Parathyroid adenoma (tissue), 2 donors: ENCODE results near the gene FAM20A.
"Not testable (repeated sequence)": the region's sequence is repeated elsewhere in the genome, so short reads cannot be mapped to it uniquely, and the experiment has no call there.

Experiments
- H2AFZ ChIP-seq: fragments of 300-600 bp; sonication (generic); one replicate; pipeline ENCODE4 v1.7.0; 2017; ENCODE audit warnings: antibody characterized with exemption, mild to moderate bottlenecking
- H3K27ac ChIP-seq: fragments of 300-600 bp; sonication (generic); one replicate; pipeline ENCODE4 v1.7.0; 2017
- H3K27me3 ChIP-seq: fragments of 300-600 bp; sonication (generic); one replicate; pipeline ENCODE4 v1.7.0; 2017; ENCODE audit warnings: low read length; ENCODE audit not compliant: control insufficient read depth, insufficient read depth
- H3K36me3 ChIP-seq: fragments of 300-600 bp; sonication (generic); one replicate; pipeline ENCODE4 v1.7.0; 2017; ENCODE audit warnings: low read length; ENCODE audit not compliant: control insufficient read depth, insufficient read depth
- H3K4me1 ChIP-seq: fragments of 300-600 bp; sonication (generic); one replicate; pipeline ENCODE4 v1.7.0; 2017; ENCODE audit warnings: control low read depth
- H3K4me2 ChIP-seq: fragments of 300-600 bp; sonication (generic); one replicate; pipeline ENCODE4 v1.7.0; 2017; ENCODE audit warnings: low read length
- H3K4me3 ChIP-seq: fragments of 300-600 bp; sonication (generic); one replicate; pipeline ENCODE4 v1.7.0; 2017; ENCODE audit warnings: low read depth, low read length
- H3K79me2 ChIP-seq: fragments of 300-600 bp; sonication (generic); one replicate; pipeline ENCODE4 v1.7.0; 2017; ENCODE audit warnings: control low read depth
- H3K9ac ChIP-seq: fragments of 300-600 bp; sonication (generic); one replicate; pipeline ENCODE4 v1.7.0; 2017; ENCODE audit warnings: mild to moderate bottlenecking
- H3K9me3 ChIP-seq: fragments of 300-600 bp; sonication (generic); one replicate; pipeline ENCODE4 v1.7.0; 2017; ENCODE audit warnings: low read length; ENCODE audit not compliant: control insufficient read depth
- TF ChIP-seq, protein P1 (sequence below): fragments of 300-600 bp; sonication (generic); IDR thresholded peaks from one replicate; pipeline ENCODE4 v1.7.0; 2017; ENCODE audit warnings: antibody characterized with exemption, mild to moderate bottlenecking
- donor health status: primary hyperparathyroidism.

The FAM20A gene

GRCh38 chr17:68587847-68588246, 13.3 kb downstream of the FAM20A start:
- Histone ChIP-seq H3K27ac (no peak overlapping the region), H3K36me3 (no peaks in the 10 kb centered on the region), H3K4me2 (no peak overlapping the region), H3K79me2 (no peaks in the 10 kb centered on the region), H2AFZ (no peak overlapping the region), H3K9ac (no peak overlapping the region), H3K4me3 (no peak overlapping the region), H3K9me3 (no peaks in the 10 kb centered on the region), H3K4me1 (no peaks in the 10 kb centered on the region), H3K27me3 (no peaks in the 10 kb centered on the region)
- TF ChIP-seq, protein P1, sequence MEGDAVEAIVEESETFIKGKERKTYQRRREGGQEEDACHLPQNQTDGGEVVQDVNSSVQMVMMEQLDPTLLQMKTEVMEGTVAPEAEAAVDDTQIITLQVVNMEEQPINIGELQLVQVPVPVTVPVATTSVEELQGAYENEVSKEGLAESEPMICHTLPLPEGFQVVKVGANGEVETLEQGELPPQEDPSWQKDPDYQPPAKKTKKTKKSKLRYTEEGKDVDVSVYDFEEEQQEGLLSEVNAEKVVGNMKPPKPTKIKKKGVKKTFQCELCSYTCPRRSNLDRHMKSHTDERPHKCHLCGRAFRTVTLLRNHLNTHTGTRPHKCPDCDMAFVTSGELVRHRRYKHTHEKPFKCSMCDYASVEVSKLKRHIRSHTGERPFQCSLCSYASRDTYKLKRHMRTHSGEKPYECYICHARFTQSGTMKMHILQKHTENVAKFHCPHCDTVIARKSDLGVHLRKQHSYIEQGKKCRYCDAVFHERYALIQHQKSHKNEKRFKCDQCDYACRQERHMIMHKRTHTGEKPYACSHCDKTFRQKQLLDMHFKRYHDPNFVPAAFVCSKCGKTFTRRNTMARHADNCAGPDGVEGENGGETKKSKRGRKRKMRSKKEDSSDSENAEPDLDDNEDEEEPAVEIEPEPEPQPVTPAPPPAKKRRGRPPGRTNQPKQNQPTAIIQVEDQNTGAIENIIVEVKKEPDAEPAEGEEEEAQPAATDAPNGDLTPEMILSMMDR = no peak

DNA sequence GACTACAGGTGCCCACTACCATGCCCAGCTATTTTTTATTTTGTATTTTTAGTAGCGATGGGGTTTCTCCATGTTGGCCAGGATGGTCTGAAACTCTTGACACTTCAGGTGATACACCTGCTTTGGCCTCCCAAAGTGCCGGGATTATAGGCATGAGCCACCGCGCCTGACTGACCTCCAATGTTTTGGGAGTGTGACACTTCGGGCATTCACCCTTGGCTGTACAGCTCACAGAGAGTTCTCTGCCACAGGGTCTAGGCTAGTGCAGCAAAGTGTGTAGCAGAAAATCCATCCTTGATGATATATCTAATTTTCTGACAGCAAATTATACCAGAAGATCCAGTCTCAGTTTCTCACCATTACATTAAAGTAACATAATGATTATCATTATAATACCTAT, 14.1 kb downstream of the FAM20A start:
- TF ChIP-seq, protein P1 = no peak
- Histone ChIP-seq H3K27ac (no peak overlapping the region), H3K27me3 (no peaks in the 10 kb centered on the region)

GRCh38 chr17:68585643-68586042, 15.5 kb downstream of the FAM20A start:
- Histone ChIP-seq H3K79me2 (no peaks in the 10 kb centered on the region), H3K4me2 (no peak overlapping the region), H3K27ac (no peak overlapping the region), H3K4me1 (peaks cover 7% of the 10 kb centered on the region), H3K9me3 (no peaks in the 10 kb centered on the region), H3K27me3 (no peaks in the 10 kb centered on the region), H3K4me3 (no peak overlapping the region), H2AFZ (no peak overlapping the region), H3K36me3 (no peaks in the 10 kb centered on the region), H3K9ac (no peak overlapping the region)
- TF ChIP-seq, protein P1 = no peak

More for the DNA sequence above, 14.1 kb downstream of the FAM20A start:
- Histone ChIP-seq H2AFZ (no peak overlapping the region), H3K4me2 (no peak overlapping the region), H3K36me3 (no peaks in the 10 kb centered on the region), H3K4me3 (no peak overlapping the region), H3K9me3 (no peaks in the 10 kb centered on the region), H3K9ac (no peak overlapping the region), H3K79me2 (no peaks in the 10 kb centered on the region), H3K4me1 (peaks cover 5% of the 10 kb centered on the region)

DNA sequence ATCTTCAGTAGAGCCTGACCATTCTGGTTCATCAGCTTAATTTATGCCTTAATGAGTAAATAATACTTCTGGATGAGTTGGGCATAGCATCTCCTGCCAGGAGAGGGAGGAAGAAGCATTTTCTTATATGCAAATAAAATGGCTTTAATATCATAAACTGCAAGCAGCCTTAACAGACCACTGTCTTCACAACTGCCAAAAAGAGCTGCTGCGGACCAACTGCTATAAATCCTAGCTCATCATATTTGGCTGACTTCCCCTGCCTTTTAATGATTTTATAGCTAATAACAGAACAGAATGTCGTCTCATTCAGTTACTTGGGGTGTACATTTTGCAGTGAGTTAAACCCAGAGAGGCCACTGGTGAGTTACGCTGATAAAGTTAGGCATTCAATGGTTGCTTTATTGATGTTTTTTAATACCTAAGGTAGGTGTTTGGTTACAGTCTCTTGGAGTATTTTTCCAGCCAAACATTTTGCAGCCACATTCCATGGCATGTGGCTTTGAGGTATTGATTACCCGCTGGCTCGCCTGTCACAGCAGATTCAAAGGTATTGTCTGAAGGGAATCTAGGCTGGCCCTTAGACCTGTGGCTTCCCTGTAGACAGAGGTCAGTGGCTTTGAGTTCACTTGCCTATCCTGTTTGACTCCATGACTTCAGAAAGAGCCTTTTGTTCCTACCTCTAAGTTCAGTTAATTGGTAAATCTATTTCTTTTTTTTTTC, 16.4 kb downstream of the FAM20A start:
- H2AFZ ChIP-seq = no peak overlapping the region
- no peak overlapping the region for H3K4me2 ChIP-seq
- no peaks in the 10 kb centered on the region for H3K79me2 ChIP-seq
- no peaks in the 10 kb centered on the region for H3K36me3 ChIP-seq
- no peak overlapping the region for H3K9ac ChIP-seq
- TF ChIP-seq, protein P1 = no peak
- no peaks in the 10 kb centered on the region for H3K9me3 ChIP-seq
- no peaks in the 10 kb centered on the region for H3K27me3 ChIP-seq
- H3K4me1 ChIP-seq = peaks cover 7% of the 10 kb centered on the region
- H3K4me3 ChIP-seq = no peak overlapping the region
- no peak overlapping the region for H3K27ac ChIP-seq

- not testable (repeated sequence) for H3K27ac ChIP-seq, H3K36me3 ChIP-seq, H3K27me3 ChIP-seq, H3K79me2 ChIP-seq, H3K9me3 ChIP-seq, H3K4me2 ChIP-seq, H3K9ac ChIP-seq, H3K4me1 ChIP-seq, H2AFZ ChIP-seq, H3K4me3 ChIP-seq
Observed at GRCh38 chr17:68582867-68583266, 18.3 kb downstream of the FAM20A start.
